ENCODE results near the gene RNF180.

DNA sequence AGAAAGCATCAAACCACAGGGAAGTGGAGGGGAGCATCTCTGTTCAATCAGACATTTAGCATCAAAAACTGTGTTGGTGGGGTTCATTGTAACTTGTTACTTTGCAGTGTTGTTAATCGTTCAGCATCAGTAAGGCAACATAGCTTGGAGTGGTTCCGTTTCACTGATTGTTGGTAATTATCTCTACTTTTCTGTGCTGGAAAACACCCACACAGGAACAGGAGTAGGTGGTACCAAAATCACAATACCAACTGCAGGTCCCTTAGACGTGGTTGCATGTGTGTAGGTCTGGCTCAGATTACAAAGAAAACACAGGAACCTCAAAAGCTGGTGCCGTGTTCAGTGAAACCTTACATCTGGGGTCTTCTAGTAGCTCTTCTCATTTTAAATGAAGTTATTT lies 146.8 kb downstream of the RNF180 start:
- TF ChIP-seq, protein P1, sequence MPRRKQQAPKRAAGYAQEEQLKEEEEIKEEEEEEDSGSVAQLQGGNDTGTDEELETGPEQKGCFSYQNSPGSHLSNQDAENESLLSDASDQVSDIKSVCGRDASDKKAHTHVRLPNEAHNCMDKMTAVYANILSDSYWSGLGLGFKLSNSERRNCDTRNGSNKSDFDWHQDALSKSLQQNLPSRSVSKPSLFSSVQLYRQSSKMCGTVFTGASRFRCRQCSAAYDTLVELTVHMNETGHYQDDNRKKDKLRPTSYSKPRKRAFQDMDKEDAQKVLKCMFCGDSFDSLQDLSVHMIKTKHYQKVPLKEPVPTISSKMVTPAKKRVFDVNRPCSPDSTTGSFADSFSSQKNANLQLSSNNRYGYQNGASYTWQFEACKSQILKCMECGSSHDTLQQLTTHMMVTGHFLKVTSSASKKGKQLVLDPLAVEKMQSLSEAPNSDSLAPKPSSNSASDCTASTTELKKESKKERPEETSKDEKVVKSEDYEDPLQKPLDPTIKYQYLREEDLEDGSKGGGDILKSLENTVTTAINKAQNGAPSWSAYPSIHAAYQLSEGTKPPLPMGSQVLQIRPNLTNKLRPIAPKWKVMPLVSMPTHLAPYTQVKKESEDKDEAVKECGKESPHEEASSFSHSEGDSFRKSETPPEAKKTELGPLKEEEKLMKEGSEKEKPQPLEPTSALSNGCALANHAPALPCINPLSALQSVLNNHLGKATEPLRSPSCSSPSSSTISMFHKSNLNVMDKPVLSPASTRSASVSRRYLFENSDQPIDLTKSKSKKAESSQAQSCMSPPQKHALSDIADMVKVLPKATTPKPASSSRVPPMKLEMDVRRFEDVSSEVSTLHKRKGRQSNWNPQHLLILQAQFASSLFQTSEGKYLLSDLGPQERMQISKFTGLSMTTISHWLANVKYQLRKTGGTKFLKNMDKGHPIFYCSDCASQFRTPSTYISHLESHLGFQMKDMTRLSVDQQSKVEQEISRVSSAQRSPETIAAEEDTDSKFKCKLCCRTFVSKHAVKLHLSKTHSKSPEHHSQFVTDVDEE (CRISPR knock-in tag; IDR thresholded peaks at IDR 0.05): no peak
- TF ChIP-seq OSR1 (CRISPR knock-in tag; IDR thresholded peaks at IDR 0.05): no peak
